ENCODE data around the gene CSTB.

CSTB gene

GRCh38 chr21:43806017-43806710 is 30.1 kb upstream of the CSTB start:
- ChIA-PET POLR2A (no interaction called here), CTCF (no interaction called here)
- TF ChIP-seq SCRT2 (tag by site-specific recombination; IDR thresholded peaks at IDR 0.05): peak; percentile 34; the same call in 1 of the 2 replicates
- no peak for TF ChIP-seq ZNF610 (tag by site-specific recombination; IDR thresholded peaks at IDR 0.05; ENCODE audit: borderline replicate concordance)
- peak; percentile 77; the same call in 1 of the 2 replicates for TF ChIP-seq ZNF600 (tag by site-specific recombination; IDR thresholded peaks at IDR 0.05)
- no peaks in the 10 kb centered on the region for H3K9me3 ChIP-seq (ENCODE audit: control insufficient read depth, insufficient read depth, low read depth, low read length)
- H3K36me3 ChIP-seq (ENCODE audit: control insufficient read depth in 2 of 2, insufficient read depth in 1 of 2, low read length in 2 of 2): peaks cover 3 to 46% of the 10 kb centered on the region in 2 experiments; a peak in 2 of 3 replicates
- H3K4me1 ChIP-seq (ENCODE audit: control insufficient read depth, insufficient read depth, low read length): no peaks in the 10 kb centered on the region
- no peak overlapping the region for H3K4me3 ChIP-seq (ENCODE audit: low read depth, low read length)
- H3K27ac ChIP-seq (ENCODE audit: extremely low read depth, low read depth, low read length): no peak overlapping the region

- TF ChIP-seq ZBTB21 (tag by site-specific recombination; IDR thresholded peaks at IDR 0.05) (no peak), ZFHX2 (tag by site-specific recombination; conservative IDR thresholded peaks at IDR 0.05) (no peak), ZNF830 (tag by site-specific recombination; IDR thresholded peaks at IDR 0.05; ENCODE audit: low read depth) (no peak), ZBTB49 (tag by site-specific recombination; IDR thresholded peaks at IDR 0.05; ENCODE audit: low read depth) (no peak), ZNF707 (tag by site-specific recombination; IDR thresholded peaks at IDR 0.05) (no peak), ZNF639 (tag by site-specific recombination; IDR thresholded peaks at IDR 0.05) (no peak), ZNF26 (tag by site-specific recombination; IDR thresholded peaks at IDR 0.05) (no peak), ZNF16 (tag by site-specific recombination; IDR thresholded peaks at IDR 0.05; ENCODE audit: low read depth) (no peak), KLF9 (tag by site-specific recombination; IDR thresholded peaks at IDR 0.05; ENCODE audit: low read depth) (no peak), ZNF629 (tag by site-specific recombination; IDR thresholded peaks at IDR 0.05) (no peak), ZBTB48 (tag by site-specific recombination; IDR thresholded peaks at IDR 0.05) (no peak), ZNF426 (tag by site-specific recombination; IDR thresholded peaks at IDR 0.05) (no peak), ZNF19 (tag by site-specific recombination; IDR thresholded peaks at IDR 0.05; ENCODE audit: low read depth) (no peak)
- H3K27ac ChIP-seq (ENCODE audit: extremely low read depth, low read depth, low read length): no peak overlapping the region
- peaks cover 8 to 54% of the 10 kb centered on the region in 2 experiments; a peak in 2 of 3 replicates for H3K36me3 ChIP-seq (ENCODE audit: control insufficient read depth in 2 of 2, insufficient read depth in 1 of 2, low read length in 2 of 2)
- H3K4me3 ChIP-seq (ENCODE audit: low read depth, low read length): no peak overlapping the region
- CTCF ChIA-PET: no interaction called here
- no peaks in the 10 kb centered on the region for H3K9me3 ChIP-seq (ENCODE audit: control insufficient read depth, insufficient read depth, low read depth, low read length)
- POLR2A ChIA-PET: no interaction called here
- H3K4me1 ChIP-seq (ENCODE audit: control insufficient read depth, insufficient read depth, low read length): no peaks in the 10 kb centered on the region
Observed at GRCh38 chr21:43805275-43805800, 29.2 kb upstream of the CSTB start.
